Colonic mucosa (tissue), 4 donors: ENCODE measurements around the gene MLLT3. TPM values are rescaled to one million over a fixed set of nuclear protein-coding genes. Genes with fewer than 3 reads are reported as not detected.
A peak's percentile ranks its signal among the peaks of the same experiment; 100 is the strongest.

Source experiments
- DNase-seq: peaks from one replicate; pipeline ENCODE4 v3.0.0-alpha.2; 2020
- H3K27ac ChIP-seq: fragments of 200-600 bp; one replicate; pipeline ENCODE4 v1.8.0; 2021
- H3K27me3 ChIP-seq: fragments of 200-600 bp; one replicate; pipeline ENCODE4 v1.8.0; 2021
- H3K36me3 ChIP-seq: fragments of 200-600 bp; one replicate; pipeline ENCODE4 v1.8.0; 2021
- H3K4me1 ChIP-seq: fragments of 200-600 bp; one replicate; pipeline ENCODE4 v1.8.0; 2021; ENCODE audit warnings: mild to moderate bottlenecking
- H3K4me3 ChIP-seq: fragments of 200-600 bp; one replicate; pipeline ENCODE4 v1.8.0; 2021
- H3K9ac ChIP-seq, 2 donors: one replicate each; pipeline ENCODE4 v1.7.0; 2013; ENCODE audit warnings: control low read depth in 2 of 2, low read depth in 2 of 2, low read length in 2 of 2
- H3K9me3 ChIP-seq: fragments of 200-600 bp; one replicate; pipeline ENCODE4 v1.8.0; 2021
- intact Hi-C: fragments of 100-400 bp; cut with DNase I; formaldehyde crosslinking; loops from one replicate; pipeline ENCODE4 v1.14.1; 2022
- total RNA-seq, 2 donors: library from RNA; stranded (reverse); fragmentation: NEBNext Ultra II Directional in 1 of 2; extraction: Animal tissue kit (Norgen Biotek cat#: 25700) in 1 of 2; gene quantifications; one replicate each; pipeline ENCODE4 v1.2.1, GENCODE V29; 2021
- TF ChIP-seq, protein P1 (sequence below): fragments of 200-600 bp; IDR thresholded peaks from one replicate; pipeline ENCODE4 v1.8.0; 2022; ENCODE audit warnings: antibody characterized with exemption, mild to moderate bottlenecking
- donor health status: healthy.
- donor health status: DM: no; HTN: no; CAD: no.
- donor health status: DM: no; HTN: no; CAD: no.

The MLLT3 gene
- total RNA-seq, 2 donors from 2014 or later, result 44.6 to 65.2 TPM

DNA sequence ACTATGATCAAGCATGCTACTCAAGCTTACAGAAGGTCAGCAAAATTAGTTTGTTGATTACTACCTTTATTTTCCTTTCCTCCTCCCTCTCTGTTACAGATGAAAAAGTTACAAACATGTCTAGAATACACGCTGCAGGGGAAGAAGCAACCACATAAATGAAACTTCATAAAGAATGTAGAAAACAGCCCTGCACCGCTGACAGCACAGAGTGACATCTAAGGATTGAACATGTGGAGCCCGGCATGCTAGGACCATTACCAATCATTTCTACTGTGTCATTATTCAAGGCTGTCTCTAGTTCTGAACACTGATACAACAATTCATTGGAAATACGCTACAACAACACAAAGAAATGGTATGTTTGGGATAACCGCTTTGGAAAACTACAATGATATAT, 261.1 kb downstream of the MLLT3 start:
- no peak overlapping the region for H3K9ac ChIP-seq
- intact Hi-C loops, result no loop called here
- H3K36me3 ChIP-seq, result no peaks in the 10 kb centered on the region
- no peak overlapping the region for H3K4me3 ChIP-seq
- H3K27me3 ChIP-seq, result no peaks in the 10 kb centered on the region
- H3K27ac ChIP-seq, result no peak overlapping the region
- no peak for DNase-seq
- TF ChIP-seq, protein P1, sequence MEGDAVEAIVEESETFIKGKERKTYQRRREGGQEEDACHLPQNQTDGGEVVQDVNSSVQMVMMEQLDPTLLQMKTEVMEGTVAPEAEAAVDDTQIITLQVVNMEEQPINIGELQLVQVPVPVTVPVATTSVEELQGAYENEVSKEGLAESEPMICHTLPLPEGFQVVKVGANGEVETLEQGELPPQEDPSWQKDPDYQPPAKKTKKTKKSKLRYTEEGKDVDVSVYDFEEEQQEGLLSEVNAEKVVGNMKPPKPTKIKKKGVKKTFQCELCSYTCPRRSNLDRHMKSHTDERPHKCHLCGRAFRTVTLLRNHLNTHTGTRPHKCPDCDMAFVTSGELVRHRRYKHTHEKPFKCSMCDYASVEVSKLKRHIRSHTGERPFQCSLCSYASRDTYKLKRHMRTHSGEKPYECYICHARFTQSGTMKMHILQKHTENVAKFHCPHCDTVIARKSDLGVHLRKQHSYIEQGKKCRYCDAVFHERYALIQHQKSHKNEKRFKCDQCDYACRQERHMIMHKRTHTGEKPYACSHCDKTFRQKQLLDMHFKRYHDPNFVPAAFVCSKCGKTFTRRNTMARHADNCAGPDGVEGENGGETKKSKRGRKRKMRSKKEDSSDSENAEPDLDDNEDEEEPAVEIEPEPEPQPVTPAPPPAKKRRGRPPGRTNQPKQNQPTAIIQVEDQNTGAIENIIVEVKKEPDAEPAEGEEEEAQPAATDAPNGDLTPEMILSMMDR, result no peak
- no peaks in the 10 kb centered on the region for H3K4me1 ChIP-seq
- H3K9me3 ChIP-seq, result no peaks in the 10 kb centered on the region

DNA sequence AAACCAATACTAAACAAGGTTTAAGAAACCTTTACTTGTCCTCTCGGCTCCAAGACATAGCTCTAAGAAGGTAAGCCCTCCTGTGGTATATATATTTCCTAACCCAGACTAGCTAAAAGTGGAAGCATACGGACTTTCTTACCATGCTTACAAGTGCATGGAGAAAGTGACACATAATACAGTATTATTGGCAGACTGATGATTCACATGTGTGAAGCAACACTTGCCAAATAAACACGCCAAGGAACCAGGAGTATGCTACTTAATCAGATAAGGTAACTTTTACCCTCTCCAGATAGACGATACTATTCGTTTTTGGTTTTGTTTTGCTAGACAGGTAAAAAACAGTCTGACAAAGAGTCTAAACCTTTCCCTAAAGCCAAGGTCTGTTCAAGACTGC, 264.1 kb downstream of the MLLT3 start:
- intact Hi-C loops, result loop anchor here (5.0 to 10.0 kb wide), 3 partner anchors 264 to 584 kb away; partner anchors contain the start of gene MLLT3
- Histone ChIP-seq H3K36me3 (no peaks in the 10 kb centered on the region), H3K9me3 (no peaks in the 10 kb centered on the region), H3K9ac (no peak overlapping the region), H3K27me3 (no peaks in the 10 kb centered on the region), H3K4me3 (no peak overlapping the region), H3K4me1 (no peaks in the 10 kb centered on the region), H3K27ac (no peak overlapping the region)
- TF ChIP-seq, protein P1, result no peak
- no peak for DNase-seq

DNA sequence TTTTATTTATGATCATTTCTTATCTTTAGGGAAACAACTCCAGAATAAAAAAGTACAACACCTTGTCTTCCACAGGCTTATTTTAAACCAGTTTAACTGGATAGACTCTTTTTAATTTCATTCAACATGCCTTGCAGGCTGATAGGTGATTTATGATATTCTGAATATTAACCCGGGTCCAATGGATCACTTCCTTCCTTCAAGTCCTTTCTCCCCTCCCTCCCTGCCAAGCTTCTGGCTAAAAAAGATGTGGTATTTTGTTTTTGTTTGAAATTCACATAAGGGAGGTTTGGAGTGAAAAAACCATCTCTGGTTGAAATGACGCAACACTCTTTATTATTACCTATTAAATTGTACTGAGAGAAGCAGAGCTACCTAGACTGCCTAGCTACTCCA, 265.3 kb downstream of the MLLT3 start:
- no peak overlapping the region for H3K9ac ChIP-seq
- intact Hi-C loops, result loop anchor here (5.0 to 10.0 kb wide), 3 partner anchors 265 to 585 kb away; partner anchors contain the start of gene MLLT3
- TF ChIP-seq, protein P1, result no peak
- H3K4me1 ChIP-seq, result no peaks in the 10 kb centered on the region
- H3K27ac ChIP-seq, result peak overlapping the region; percentile 26
- DNase-seq, result no peak
- H3K36me3 ChIP-seq, result no peaks in the 10 kb centered on the region
- no peak overlapping the region for H3K4me3 ChIP-seq
- H3K9me3 ChIP-seq, result no peaks in the 10 kb centered on the region
- H3K27me3 ChIP-seq, result no peaks in the 10 kb centered on the region

DNA sequence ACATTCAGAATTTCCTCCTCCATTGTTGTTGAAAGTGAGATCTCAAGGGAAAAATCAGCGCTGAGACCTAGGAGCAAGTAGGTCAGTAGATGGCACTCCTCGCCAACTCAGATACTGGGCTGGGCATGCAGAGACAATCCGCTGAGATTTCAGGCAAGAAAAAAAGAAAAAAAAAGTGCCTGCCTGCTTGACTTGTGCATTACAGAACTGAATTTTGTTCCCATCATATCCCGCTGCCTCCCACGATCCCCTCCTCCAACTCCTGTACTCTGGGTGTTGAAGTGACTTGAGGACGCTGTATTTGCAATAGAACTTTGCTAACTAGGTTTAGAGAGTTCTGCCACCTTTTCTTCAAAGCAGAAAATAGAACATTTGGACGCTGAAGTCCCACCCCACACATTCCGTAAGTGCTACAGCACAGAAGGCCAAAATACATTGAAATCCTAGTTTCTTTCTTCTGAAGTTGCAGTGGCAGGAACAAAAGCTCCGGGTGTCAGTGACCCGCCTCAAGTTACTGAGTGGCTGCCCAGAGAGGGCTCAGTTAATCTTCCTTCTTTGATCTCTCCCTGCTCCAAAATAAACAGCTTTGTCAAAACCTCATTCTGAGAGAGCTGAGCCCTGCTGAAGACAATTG, 265.8 kb downstream of the MLLT3 start:
- Histone ChIP-seq H3K27me3 (no peaks in the 10 kb centered on the region), H3K9me3 (no peaks in the 10 kb centered on the region), H3K4me1 (no peaks in the 10 kb centered on the region), H3K27ac (peak overlapping the region; percentile 26), H3K9ac (peak overlapping the region in 1 of 2 donors; percentile 44), H3K4me3 (no peak overlapping the region), H3K36me3 (no peaks in the 10 kb centered on the region)
- TF ChIP-seq, protein P1, result peak; percentile 54
- intact Hi-C loops, result loop anchor here (5.0 to 10.0 kb wide), 3 partner anchors 266 to 586 kb away; partner anchors contain the start of gene MLLT3
- DNase-seq, result peak; percentile 77

DNA sequence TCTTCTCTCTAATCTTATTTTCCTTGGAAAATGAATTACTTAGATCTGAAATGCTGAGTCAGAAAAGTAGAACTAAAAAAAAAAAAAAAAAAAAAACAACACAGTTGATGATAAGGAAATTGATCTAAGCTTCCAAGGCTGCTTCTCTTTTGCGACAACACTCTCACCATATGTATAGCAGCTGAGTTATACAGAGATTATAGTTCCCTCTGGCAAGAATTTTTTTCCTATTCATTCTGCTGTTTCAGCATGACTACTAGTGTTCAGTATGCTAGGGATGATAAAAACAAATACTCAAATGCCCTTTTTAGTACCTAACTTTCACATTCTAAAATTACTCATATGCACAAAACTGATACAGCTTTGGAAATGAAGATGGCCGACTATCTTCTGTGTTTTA, 267.3 kb downstream of the MLLT3 start:
- Histone ChIP-seq H3K36me3 (no peaks in the 10 kb centered on the region), H3K9me3 (no peaks in the 10 kb centered on the region), H3K27me3 (no peaks in the 10 kb centered on the region), H3K4me1 (no peaks in the 10 kb centered on the region), H3K4me3 (no peak overlapping the region), H3K9ac (no peak overlapping the region), H3K27ac (no peak overlapping the region)
- TF ChIP-seq, protein P1, result no peak
- intact Hi-C loops, result loop anchor here (5.0 to 10.0 kb wide), 3 partner anchors 267 to 587 kb away; partner anchors contain the start of gene MLLT3
- no peak for DNase-seq
